RPMI7951 (cell line): Measurements from ENCODE around the gene BMP5. TPM values are rescaled to one million over a fixed set of nuclear protein-coding genes. Genes with fewer than 3 reads are reported as not detected.

Experiments used
- DNase-seq: peaks from one replicate; pipeline ENCODE4 v3.0.0-alpha.2; 2012; ENCODE audit warnings: low read depth
- total RNA-seq: library from RNA; depleted of rRNA; stranded (reverse); fragments of >200 nt; shearing (Covaris generic); gene quantifications from 2 replicates; pipeline ENCODE4 v1.2.3, GENCODE V29; 2014

Gene BMP5
- total RNA-seq, 1 experiment from 2014 or later: not detected

GRCh38 chr6:55872866-55873265 lies 2.5 kb downstream of the BMP5 start:
- no peak for DNase-seq

GRCh38 chr6:55870181-55870813 lies 5.1 kb downstream of the BMP5 start:
- no peak for DNase-seq

GRCh38 chr6:55869674-55870073 lies 5.7 kb downstream of the BMP5 start:
- DNase-seq: peak; percentile 1

GRCh38 chr6:55868771-55869479 lies 6.5 kb downstream of the BMP5 start:
- peak; percentile 58 for DNase-seq

- no peak for DNase-seq
Observed at GRCh38 chr6:55868176-55868575, 7.2 kb downstream of the BMP5 start.

GRCh38 chr6:55866128-55866527 lies 9.3 kb downstream of the BMP5 start:
- no peak for DNase-seq

- DNase-seq: no peak
Observed at GRCh38 chr6:55853008-55854001, 22.1 kb downstream of the BMP5 start.

GRCh38 chr6:55841341-55841740 lies 34.0 kb downstream of the BMP5 start:
- DNase-seq: no peak

- DNase-seq: no peak
Observed at GRCh38 chr6:55839080-55839479, 36.3 kb downstream of the BMP5 start.

- DNase-seq: no peak
Observed at GRCh38 chr6:55836945-55837344, 38.4 kb downstream of the BMP5 start.

GRCh38 chr6:55836481-55836880 lies 38.9 kb downstream of the BMP5 start:
- DNase-seq: no peak

- no peak for DNase-seq
Observed at GRCh38 chr6:55835220-55835619, 40.2 kb downstream of the BMP5 start.

- DNase-seq: no peak
Observed at GRCh38 chr6:55833284-55833683, 42.1 kb downstream of the BMP5 start.

GRCh38 chr6:55827818-55828522 lies 47.4 kb downstream of the BMP5 start:
- DNase-seq: no peak

- DNase-seq: no peak
Observed at GRCh38 chr6:55826941-55827340, 48.4 kb downstream of the BMP5 start.

GRCh38 chr6:55825402-55826051 lies 49.9 kb downstream of the BMP5 start:
- DNase-seq: peak; percentile 35

GRCh38 chr6:55822815-55823214 lies 52.6 kb downstream of the BMP5 start:
- DNase-seq: no peak

- DNase-seq: no peak
Observed at GRCh38 chr6:55822005-55822404, 53.4 kb downstream of the BMP5 start.

GRCh38 chr6:55820696-55821095 lies 54.7 kb downstream of the BMP5 start:
- DNase-seq: no peak

GRCh38 chr6:55819811-55820210 lies 55.6 kb downstream of the BMP5 start:
- DNase-seq: peak; percentile 19

- no peak for DNase-seq
Observed at GRCh38 chr6:55818482-55818881, 56.9 kb downstream of the BMP5 start.
